Superior temporal gyrus (tissue), 1 donor: Measurements from ENCODE around the gene FLCN.
A peak's percentile ranks its signal among the peaks of the same experiment; 100 is the strongest.
"Not testable (repeated sequence)": the region's sequence is repeated elsewhere in the genome, so short reads cannot be mapped to it uniquely, and the experiment has no call there.

Experiments
- DNase-seq: peaks from one replicate; pipeline ENCODE4 v3.0.0-alpha.2; 2016; ENCODE audit errors: extremely low spot score

Gene FLCN

GRCh38 chr17:17206913-17207335 is 30.0 kb downstream of the FLCN start:
- no peak for DNase-seq

- DNase-seq: no peak
These were observed 30.6 kb downstream of the FLCN start, which contains the start of gene PLD6 for GRCh38 chr17:17206124-17206912. PLD6 (minus strand) TSS chr17:17206333; CDS start chr17:17206286, 47 bp downstream.

- DNase-seq: no peak
These were observed 31.4 kb downstream of the FLCN start for GRCh38 chr17:17205368-17206123.

GRCh38 chr17:17204635-17205231 is 32.2 kb downstream of the FLCN start:
- no peak for DNase-seq

GRCh38 chr17:17204041-17204591 is 32.9 kb downstream of the FLCN start:
- DNase-seq: no peak

GRCh38 chr17:17203173-17203730 is 33.7 kb downstream of the FLCN start:
- DNase-seq: no peak

GRCh38 chr17:17201907-17202306 is 35.1 kb downstream of the FLCN start:
- no peak for DNase-seq

GRCh38 chr17:17201271-17201670 is 35.7 kb downstream of the FLCN start:
- no peak for DNase-seq

- DNase-seq: no peak
These were observed 36.1 kb downstream of the FLCN start for GRCh38 chr17:17200831-17201230.

- no peak for DNase-seq
These were observed 36.7 kb downstream of the FLCN start for GRCh38 chr17:17200311-17200710.

GRCh38 chr17:17198281-17198680 is 38.7 kb downstream of the FLCN start:
- DNase-seq: no peak

- no peak for DNase-seq
These were observed 40.2 kb downstream of the FLCN start for GRCh38 chr17:17196776-17197175.

- DNase-seq: not testable (repeated sequence)
These were observed 41.5 kb downstream of the FLCN start for GRCh38 chr17:17195466-17195865.

- DNase-seq: peak; percentile 62
These were observed 45.0 kb downstream of the FLCN start for GRCh38 chr17:17191961-17192381.

- no peak for DNase-seq
These were observed 45.6 kb downstream of the FLCN start for GRCh38 chr17:17191346-17191792.

- DNase-seq: no peak
These were observed 46.8 kb downstream of the FLCN start for GRCh38 chr17:17190188-17190587.

- no peak for DNase-seq
These were observed 47.4 kb downstream of the FLCN start for GRCh38 chr17:17189559-17189958.

- DNase-seq: no peak
These were observed 48.4 kb downstream of the FLCN start for GRCh38 chr17:17188586-17188985.

GRCh38 chr17:17186551-17187505 is 50.1 kb downstream of the FLCN start:
- DNase-seq: no peak

- DNase-seq: no peak
These were observed 50.9 kb downstream of the FLCN start for GRCh38 chr17:17186051-17186450.
